Stimulated activated CD4-positive, alpha-beta T cell treated with anti-CD3 and anti-CD28 coated beads, Interleukin-15, amount 100 ng/mL, for 1 hour (primary cell): ENCODE data around the gene TCF4.

Source experiments
- DNase-seq, 2 donors: peaks; one replicate each; pipeline ENCODE4 v3.0.0-alpha.2; 2020; ENCODE audit warnings: low read depth in 1 of 2, low spot score in 1 of 2

The TCF4 gene

GRCh38 chr18:55546851-55547704 is 40.9 kb downstream of the TCF4 start:
- no peak for DNase-seq

DNA sequence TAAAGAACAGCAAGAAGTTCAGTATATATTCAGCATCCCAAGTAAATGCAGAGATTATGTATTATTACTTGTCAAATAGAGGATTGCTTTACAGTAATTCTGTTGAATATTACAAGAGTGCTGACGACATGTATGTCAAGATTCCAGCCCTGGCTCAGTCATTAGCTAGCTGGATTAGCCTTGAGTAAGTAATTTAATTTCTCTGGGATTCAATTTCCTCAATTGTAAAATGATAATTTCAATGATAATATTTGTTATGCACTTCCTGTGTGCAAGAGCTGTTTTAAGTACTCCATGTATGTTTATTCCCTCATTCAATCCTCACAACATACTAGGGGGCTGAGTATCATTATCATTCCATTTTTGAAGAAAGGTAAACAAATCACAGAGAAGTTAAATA is 44.0 kb downstream of the TCF4 start:
- no peak for DNase-seq

GRCh38 chr18:55543130-55543704 is 44.8 kb downstream of the TCF4 start:
- no peak for DNase-seq

DNA sequence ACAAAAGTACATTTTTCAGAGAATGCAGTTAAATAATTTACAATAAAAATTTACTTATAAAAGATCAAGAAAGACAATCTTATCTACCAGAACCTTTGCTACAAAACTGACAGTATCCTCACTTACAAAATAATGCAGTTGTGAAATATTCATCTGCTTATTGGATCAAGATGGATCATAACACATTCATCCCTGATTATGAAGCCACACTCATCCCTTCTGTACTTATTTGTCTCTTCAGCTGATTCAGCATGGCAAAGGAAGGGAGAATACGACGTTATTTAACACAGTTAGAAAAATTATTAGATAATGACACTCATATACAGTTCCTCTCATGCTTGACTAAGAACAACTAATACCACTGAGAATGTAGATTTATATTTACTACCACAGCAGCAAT is 46.4 kb downstream of the TCF4 start:
- DNase-seq, result no peak

DNA sequence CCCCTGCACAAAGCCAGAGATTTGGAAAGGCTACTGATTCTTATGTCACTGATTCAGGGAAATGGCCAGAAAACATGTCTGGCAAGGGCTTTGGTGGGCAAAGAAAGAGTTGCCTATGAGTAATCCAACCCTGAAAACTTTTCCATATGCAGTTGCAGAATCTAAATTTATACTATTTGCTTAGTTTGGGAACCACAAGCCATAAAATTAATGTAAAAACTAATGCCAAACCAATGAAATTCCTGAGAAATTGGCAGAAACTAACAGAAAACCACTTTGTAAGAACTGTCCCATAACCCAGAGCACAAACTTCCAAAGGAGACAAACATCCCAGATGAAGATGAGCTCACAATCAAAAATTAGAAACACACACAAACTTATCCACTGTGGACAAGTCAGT is 48.8 kb downstream of the TCF4 start:
- DNase-seq, result no peak

DNA sequence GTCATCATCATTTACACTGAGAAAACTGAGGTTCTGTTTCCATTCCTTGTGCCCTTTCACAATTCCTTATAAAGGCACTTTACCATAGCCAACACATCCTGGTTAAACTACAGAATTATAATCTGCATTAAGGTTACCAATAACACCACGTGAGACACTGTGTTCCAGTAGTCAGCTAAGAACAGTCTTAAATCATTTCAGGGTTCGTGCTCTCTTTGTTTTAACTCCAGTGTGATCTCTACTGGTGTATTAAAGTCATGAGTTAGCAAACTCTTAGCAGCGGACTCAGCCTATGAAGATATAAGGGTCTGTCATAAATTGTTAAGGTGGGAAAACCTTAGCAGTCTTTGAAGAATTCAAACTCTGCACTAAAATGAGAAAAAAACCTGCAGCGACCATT is 53.0 kb downstream of the TCF4 start:
- DNase-seq, result no peak

DNA sequence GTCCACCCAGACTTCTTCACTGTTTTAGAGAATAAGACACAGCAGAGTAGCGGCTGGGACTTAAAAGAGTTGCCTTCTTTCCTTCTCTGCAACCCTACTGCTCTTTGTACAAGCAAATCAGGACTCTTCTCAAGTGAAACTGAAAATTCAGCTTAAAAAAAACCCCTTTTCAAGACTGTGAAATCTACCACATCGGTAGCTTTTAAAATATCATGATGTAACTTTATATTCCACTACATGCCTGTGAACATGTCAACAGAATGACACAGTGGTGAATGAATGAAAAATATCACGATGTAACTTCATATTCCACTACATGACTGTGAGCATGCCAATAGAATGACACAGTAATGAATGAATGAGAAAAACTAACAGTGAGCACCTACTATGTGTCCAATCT is 53.4 kb downstream of the TCF4 start:
- DNase-seq, result no peak

- no peak for DNase-seq
These were observed 57.8 kb downstream of the TCF4 start for GRCh38 chr18:55530166-55530565.

DNA sequence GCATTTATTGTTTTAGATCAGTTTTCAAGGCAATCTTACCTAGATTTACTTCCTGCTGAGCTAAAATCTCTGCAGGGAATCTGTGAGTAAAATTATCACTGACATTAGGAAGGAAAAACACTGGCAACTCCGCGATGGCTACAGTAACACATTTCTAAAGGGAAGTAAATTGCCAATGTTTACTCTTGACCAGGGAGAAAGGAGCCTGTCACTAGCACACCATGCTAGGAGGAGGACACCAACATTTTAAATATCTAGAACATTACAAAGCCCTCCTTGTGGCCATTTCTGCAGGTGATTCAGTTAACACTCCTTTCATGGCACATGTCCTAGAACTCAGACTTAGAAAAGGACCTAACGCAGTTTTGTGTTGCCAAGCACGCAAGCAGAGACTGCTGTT is 58.4 kb downstream of the TCF4 start:
- DNase-seq, result no peak

- DNase-seq, result no peak
These were observed 62.1 kb downstream of the TCF4 start for GRCh38 chr18:55525845-55526244.

- no peak for DNase-seq
These were observed 63.5 kb downstream of the TCF4 start for GRCh38 chr18:55524353-55525073.

DNA sequence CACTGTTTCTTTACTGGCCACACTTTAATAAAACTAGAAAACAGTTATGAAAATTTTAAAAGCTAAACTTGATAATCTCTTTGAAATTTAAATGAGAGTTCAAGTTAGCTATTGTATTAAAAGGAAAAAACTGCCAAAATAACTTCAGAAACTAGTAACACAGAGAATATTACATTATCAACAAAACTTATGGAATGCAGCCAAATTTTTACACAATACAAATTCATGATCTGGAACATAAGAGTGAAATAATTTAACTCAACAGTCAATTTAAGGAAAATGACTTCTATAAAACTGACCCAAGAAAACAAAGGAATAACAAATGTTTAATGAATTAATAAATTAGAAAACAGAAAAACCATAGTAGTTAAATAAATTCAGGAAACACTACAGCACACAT is 65.0 kb downstream of the TCF4 start:
- DNase-seq, result no peak

DNA sequence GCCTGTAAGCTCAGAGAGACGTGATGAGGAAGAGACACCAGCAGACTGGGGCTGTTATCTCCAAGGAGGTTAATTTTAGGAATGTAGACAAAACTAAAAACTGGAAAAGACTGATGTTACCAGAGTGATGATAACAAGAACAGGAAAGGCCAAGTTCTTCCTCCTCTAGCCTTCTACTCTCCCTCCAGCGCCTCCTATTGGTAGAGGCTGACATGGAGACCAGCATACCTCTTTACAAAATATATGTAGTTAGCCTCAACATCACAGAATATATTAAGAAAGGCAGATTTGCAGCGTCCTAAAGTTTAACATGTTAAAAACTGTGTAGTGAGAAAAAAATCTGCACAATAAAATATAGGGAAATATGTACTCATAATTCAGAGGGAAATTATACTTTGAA is 66.0 kb downstream of the TCF4 start:
- no peak for DNase-seq

- DNase-seq, result no peak
These were observed 70.9 kb downstream of the TCF4 start for GRCh38 chr18:55517055-55517454.

- DNase-seq, result no peak
These were observed 71.9 kb downstream of the TCF4 start for GRCh38 chr18:55515941-55516710.

- DNase-seq, result no peak
These were observed 72.8 kb downstream of the TCF4 start for GRCh38 chr18:55515214-55515613.

- DNase-seq, result no peak
These were observed 74.8 kb downstream of the TCF4 start for GRCh38 chr18:55513161-55513560.

- DNase-seq, result no peak
These were observed 76.7 kb downstream of the TCF4 start for GRCh38 chr18:55511277-55511676.

DNA sequence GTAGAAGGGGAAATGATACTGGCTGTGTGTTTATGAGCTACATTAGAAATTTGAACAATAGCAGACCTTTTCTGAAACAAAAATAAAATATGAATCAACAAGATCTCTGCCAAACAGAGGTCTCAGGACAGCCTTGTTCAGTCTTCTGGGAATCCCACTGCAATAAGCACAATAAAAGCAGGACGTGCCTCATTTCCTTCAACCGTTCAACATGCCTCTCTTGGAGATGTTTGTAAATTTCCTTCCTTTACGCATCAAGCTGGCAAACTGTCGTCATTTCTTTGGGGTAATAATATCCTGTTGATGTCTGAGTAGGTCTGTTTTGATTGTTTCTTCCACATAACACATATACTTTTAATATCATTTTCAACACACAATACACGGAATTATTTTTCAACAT is 77.2 kb downstream of the TCF4 start:
- DNase-seq, result no peak

DNA sequence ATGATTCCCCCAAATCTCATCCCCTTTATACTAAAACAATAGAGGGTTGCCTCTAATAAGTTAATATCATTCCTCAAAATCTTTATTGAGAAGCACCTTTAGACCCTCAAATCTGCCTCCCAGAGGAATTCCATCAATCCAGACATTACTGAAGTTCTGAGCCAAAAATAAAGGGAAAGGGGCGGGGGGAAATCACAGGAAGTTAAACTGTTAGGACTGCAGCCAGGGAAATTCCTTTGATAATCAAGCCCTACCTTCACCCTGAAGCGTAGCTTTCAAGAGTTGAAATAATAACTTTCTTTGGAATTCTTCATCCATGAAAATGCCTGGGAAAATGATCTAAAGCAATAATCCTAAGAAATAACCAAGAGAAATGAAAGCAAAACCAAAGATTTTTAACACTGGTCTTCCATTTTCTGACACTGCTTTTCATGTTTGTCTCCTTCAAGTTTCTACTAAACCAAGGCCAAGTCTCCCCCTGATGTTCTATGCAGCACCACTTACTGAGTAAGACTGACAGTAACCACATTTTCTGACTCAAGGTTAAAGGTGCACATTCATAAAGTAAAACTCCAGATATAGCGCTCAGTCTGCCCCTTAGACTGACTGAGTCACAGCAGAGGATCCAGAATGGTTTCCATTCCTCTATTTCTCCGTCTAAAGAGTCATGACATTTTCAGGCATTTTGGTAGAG is 78.2 kb downstream of the TCF4 start:
- DNase-seq, result no peak

DNA sequence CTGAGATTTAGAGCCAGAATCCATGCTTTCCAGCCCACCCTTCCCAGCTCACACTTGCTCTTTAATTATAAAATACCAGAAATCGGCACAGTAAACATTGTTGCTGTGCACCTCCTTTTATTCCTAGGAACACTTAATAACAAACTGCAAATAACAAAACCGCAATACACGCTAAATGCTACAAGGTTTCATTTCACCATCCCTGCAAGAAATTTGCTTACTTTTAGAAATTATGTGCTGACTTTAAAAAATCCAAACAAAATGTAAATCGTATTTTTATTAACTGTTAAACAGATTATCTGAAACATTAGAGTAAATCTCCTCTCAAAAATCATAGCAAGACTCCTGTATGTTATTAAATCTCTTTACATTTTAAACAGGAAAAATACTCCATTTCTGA is 79.3 kb downstream of the TCF4 start:
- DNase-seq, result no peak
